LNCaP clone FGC (cell line): ENCODE results near the gene ST3GAL3.

Source experiments
- DNase-seq: peaks from one replicate; pipeline ENCODE4 v3.0.0-alpha.2; 2011; ENCODE audit warnings: low read depth
- H3K4me3 ChIP-seq: 2 replicates; pipeline ENCODE4 v1.5.1; 2011; ENCODE audit warnings: mild to moderate bottlenecking, low read depth, low read length, control low read depth
- TF ChIP-seq, protein P1 (sequence below): IDR thresholded peaks from 2 replicates; pipeline ENCODE4 v1.5.1; 2012; ENCODE audit warnings: mild to moderate bottlenecking; ENCODE audit not compliant: control insufficient read depth, insufficient read depth; ENCODE audit errors: extremely low read depth

Gene ST3GAL3

DNA sequence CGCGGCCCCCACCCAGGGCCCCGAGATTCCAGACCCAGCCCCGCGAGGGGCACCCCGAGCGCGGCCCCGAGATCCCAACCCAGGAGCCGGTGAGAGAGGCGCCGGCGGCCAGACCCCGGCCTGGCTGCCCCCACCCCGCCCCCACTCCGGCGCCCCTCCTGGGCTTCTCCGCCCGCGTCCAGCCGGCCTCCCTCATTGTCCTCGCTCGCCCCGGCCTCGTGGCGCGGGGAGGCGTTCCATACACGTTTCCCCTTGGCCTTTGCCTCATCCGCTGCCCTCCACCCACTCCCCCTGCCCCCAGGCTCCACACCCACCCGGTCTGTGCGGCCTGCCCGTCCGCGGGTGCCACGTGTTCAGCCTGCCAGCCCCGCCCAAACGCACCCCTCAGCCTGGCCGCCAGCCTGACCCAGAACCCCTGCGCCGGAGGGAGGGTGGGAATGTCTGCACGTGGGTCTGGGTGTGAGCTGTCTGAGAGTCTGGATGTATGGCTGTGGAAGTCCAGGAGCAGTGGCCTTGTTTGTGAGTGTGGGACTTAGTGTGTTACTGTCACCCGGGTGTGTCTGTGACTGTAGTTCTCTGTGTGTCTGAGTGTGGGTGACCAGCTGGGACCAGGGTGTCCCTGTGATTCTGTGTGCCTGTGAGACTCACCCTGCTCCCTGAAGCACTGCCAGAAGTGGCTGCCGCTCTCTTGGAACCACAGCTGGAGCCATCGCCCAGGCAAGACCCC is 272.4 kb downstream of the ST3GAL3 start:
- no peak for DNase-seq
- peak overlapping the region; percentile 53 for H3K4me3 ChIP-seq
- TF ChIP-seq, protein P1, sequence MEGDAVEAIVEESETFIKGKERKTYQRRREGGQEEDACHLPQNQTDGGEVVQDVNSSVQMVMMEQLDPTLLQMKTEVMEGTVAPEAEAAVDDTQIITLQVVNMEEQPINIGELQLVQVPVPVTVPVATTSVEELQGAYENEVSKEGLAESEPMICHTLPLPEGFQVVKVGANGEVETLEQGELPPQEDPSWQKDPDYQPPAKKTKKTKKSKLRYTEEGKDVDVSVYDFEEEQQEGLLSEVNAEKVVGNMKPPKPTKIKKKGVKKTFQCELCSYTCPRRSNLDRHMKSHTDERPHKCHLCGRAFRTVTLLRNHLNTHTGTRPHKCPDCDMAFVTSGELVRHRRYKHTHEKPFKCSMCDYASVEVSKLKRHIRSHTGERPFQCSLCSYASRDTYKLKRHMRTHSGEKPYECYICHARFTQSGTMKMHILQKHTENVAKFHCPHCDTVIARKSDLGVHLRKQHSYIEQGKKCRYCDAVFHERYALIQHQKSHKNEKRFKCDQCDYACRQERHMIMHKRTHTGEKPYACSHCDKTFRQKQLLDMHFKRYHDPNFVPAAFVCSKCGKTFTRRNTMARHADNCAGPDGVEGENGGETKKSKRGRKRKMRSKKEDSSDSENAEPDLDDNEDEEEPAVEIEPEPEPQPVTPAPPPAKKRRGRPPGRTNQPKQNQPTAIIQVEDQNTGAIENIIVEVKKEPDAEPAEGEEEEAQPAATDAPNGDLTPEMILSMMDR, result no peak

DNA sequence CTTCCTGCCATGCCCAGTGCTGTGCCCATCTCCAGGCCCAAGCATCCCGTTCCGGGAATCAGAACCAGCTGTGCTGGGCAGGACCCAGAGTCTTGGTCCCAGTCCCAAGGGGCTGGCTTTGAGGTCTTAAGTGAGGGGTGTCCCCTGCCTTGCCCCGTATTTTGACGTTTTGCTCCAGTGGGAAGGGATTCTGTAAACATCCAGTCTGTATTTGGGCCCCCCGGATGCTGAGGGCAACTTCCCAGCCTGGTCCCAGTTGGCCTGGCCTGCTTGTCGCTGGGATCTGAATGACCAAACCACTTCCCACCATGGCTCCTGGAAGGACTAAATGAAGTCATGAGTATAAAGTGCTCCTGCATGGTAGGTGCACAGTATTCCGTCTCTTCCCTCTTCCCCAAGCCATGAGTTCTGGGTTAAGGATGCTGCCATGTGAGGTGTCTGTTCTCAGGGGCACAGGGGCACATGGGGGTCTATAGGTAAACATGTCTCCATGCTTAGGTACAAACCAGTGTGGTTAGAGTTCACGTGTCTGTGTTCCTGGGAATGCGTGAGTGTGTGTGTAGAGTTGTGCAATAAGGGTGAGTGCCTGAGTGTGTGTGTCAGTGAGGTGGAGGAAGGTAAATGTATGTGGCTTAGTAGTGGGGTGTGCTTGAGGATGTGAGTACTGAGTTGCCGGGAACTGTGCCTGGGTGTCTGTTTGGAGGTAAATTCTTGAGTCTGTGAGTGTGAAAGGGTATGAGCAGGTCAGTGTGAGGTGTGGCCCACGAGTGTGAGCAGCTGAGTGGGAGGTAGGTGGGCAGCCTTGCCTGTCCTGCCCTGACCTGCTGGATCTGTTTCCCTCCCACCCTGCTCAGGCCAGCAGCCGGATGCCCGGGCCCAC is 273.2 kb downstream of the ST3GAL3 start:
- H3K4me3 ChIP-seq, result peak overlapping the region; percentile 53
- TF ChIP-seq, protein P1, result no peak
- DNase-seq, result no peak
